8988T (cell line): ENCODE measurements around the gene PTGES2.
"Not testable (repeated sequence)": the region's sequence is repeated elsewhere in the genome, so short reads cannot be mapped to it uniquely, and the experiment has no call there.

Experiments
- DNase-seq: peaks from one replicate; pipeline ENCODE4 v3.0.0; 2011

PTGES2 gene

GRCh38 chr9:128085943-128086342, 41.6 kb downstream of the PTGES2 start:
- no peak for DNase-seq

DNA sequence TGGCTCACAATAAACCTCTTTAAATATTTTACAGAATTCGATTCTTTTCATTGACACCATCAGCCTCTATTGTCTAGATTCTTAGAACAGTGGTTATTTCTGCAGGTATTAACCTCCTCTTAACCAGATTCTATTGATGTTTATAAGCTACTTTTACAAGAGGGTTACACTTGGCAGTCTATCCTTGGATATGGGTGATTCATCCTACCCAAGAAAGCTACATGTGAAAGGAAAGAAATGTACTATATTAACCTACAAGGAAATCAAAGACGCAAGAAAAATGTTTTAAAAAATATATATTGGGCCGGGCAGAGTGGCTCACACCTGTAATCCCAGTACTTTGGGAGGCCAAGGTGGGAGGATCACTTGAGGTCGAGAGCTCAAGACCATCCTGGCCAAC, 42.8 kb downstream of the PTGES2 start:
- no peak for DNase-seq

DNA sequence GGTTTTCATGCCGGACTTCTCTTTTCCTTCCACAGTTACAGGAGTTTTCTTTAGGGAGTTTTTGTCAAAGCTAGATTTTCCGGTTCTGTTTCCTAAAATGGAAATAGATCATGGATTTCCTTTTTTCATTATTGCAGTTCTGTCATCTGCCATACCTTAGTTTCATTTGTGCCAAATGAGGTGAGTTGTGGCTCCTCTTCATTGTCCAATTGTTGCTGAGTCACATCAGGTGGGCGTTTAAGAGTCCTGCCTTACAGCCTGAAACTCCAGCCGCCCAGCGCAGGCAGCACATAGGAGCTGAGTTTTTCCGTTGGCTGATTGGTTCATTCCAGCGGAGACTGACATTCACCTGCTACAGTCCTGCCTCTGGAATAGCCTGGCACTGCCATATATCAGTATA, 45.4 kb downstream of the PTGES2 start:
- no peak for DNase-seq

DNA sequence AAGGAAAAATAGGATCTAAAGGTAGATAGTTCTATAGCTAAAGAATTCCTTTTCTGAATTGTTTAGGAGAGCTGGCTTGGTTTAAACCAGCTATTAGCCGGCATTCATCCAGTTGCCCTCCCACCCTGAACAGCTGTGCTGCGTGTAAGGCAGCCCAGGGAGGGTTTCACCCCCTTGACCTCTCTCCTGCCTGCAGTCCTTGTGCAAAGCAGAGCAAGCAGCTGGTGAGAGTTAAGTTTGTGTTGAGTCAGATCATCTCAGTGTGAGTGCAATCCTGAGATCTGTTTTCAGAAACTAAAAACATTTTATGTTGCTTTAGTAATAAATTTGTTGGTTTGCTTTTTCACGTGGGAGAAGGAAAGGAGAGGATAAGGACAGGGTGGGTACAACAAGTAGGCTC, 46.5 kb downstream of the PTGES2 start:
- DNase-seq, result no peak

DNA sequence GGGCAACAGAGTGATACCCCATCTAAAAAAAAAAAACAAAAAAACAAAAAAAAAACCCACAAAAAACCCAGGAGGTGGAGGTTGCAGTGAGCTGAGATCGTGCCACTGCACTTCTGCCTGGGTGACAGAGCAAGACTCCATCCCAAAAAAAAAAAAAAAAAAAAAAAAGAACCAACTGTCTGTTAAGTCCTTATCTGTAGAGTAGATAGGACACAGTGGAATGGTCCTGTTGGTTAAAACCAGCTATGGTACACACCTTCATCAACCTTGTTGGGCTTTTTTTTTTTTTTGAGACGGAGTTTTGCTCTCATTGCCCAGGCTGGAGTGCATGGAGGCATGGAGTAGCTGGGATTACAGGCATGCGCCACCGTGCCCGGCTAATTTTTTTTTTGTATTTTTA, 47.3 kb downstream of the PTGES2 start:
- no peak for DNase-seq

DNA sequence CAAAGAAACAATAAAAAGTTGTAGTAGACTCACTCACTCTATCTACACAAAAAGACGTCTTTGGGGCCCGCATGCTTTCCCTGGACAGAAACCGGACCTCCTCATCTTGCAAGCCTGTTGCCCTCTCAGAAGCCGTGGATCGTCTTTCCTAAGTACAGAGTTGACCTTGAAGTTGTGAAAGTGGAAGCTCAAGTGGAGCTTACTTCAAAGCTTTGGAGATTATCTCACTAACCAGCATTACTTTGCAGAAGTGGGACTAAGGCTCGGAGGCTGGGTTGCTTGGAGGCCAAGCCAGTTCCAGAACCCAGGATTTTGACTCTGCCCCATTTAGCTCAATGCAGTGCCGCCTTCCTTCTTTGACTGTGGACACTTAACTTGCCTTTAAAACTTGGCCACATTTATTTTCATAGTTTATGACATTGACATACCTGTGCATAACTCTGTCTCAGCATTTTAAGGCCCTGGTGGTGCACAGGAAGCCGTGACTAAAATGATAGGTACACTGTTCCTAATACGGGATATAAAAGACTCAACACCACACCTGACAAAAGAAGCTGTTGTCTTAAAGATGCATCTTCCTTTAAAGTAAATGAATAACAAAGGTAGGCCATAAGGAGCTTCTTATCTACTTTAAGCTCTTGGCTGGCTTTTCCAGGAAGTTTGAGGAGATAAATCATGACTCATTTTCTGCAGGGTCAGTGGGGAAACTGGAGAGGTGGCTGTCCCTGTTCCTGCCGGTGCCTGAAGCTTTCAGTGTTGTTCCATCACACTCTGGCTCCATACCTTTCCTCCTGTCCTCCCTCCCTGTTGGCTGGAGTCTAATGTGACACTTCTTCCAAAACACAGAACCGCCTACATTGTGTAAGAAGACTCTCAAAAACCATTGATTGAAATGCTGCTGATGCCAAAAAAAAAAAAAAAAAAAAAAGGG, 48.8 kb downstream of the PTGES2 start:
- DNase-seq, result no peak

GRCh38 chr9:128077847-128078503, 49.6 kb downstream of the PTGES2 start:
- no peak for DNase-seq

- no peak for DNase-seq
Measured at GRCh38 chr9:128073253-128073886, 54.2 kb downstream of the PTGES2 start.

DNA sequence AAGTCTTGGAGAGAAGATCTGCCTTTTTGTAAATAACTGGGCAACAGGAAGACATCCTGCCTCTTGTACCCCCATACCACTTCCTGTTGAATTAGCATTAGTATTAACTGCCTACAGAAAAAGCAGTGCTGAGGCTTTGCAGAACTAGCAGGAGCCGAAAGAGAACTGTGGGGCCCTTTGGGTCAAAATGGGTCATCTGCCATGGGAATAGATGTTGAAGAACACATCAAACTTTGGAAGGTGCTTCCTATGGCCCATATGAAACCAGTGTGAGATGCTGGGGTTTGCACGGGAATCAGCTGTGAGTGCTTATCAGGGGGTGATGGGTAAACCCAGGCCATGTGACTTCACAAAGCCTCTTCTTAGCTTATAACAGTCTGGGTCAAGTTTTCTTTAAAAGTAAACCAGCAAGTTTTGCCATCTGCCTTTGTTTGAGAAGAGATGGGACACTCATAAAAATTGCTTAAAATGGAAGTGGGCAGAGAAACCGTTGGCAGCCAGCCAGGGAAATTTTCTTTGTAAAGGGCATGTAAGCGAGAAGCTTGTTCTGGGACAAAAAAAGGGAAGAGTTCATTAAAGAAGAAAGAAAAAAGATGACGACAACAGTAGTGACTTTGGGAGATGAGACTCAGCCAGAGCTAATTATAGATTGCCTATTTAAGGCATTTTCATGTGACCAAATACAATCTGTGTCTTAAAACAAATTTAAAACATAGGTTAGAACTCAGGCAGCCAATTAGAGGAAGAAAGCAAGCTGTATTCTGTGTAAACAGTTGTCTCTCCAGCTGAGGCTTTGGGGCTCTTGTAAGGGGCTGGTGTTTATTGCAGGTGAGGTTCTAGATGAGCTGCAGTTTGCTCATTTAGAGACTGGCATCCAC, 55.1 kb downstream of the PTGES2 start:
- no peak for DNase-seq

GRCh38 chr9:128071475-128071874, 56.1 kb downstream of the PTGES2 start:
- DNase-seq, result not testable (repeated sequence)

GRCh38 chr9:128070874-128071273, 56.7 kb downstream of the PTGES2 start:
- DNase-seq, result no peak
